Measurements from ENCODE around the gene LRRK2. TPM values are rescaled to one million over a fixed set of nuclear protein-coding genes. Genes with fewer than 3 reads are reported as not detected.

The LRRK2 gene
- 0.33 TPM in 1 of 2 replicates, not detected in the other for total RNA-seq (2014; rRNA removed)
- Bru-seq, nascent RNA = percentile 25 among the genes with signal in this experiment
- BruChase-seq, experiment 1, labeled RNA remaining after a 6-hour chase = percentile 22 among the genes with signal in this experiment
- percentile 31 among the genes with signal in this experiment for BruChase-seq, experiment 2, labeled RNA remaining after a 2-hour chase
- long read RNA-seq, partial matches to known transcripts = 1 of 1 reads
- long read RNA-seq, other reads (novel, unspliced or antisense) = 0 of 1 reads

GRCh38 chr12:40224439-40225291 lies at the start of gene LRRK2:
Gene LRRK2, plus strand, starts transcription at chr12:40224997. Its CDS starts 135 bp downstream, at chr12:40225132.
- no peak within 1 kb of the TSS for H3K27ac ChIP-seq (ENCODE audit: low read length)
- H3K27me3 ChIP-seq (ENCODE audit: low read length) = peaks cover 13% of the 10 kb centered on the region

GRCh38 chr12:40175045-40175444 lies 49.8 kb upstream of the LRRK2 start:
- CTCF ChIA-PET = no interaction called here
- no peak for ATAC-seq

More at GRCh38 chr12:40224439-40225291, at the start of gene LRRK2:
- ATAC-seq (peak; percentile 65), DNase-seq (no peak)
- peak within 1 kb of the TSS; percentile 58 for H3K4me3 ChIP-seq (ENCODE audit: low read length)
- H3K4me1 ChIP-seq (ENCODE audit: insufficient read depth, low read length) = no peaks in the 10 kb centered on the region
- no peaks in the 10 kb centered on the region for H3K9me2 ChIP-seq (replicated peaks; ENCODE audit: low read length)
- no peaks in the 10 kb centered on the region for H3K79me2 ChIP-seq (ENCODE audit: low read length)
- H3F3A ChIP-seq (ENCODE audit: low read length, unreplicated experiment) = no peaks in the 10 kb centered on the region
- ChIA-PET POLR2A (ENCODE audit: unreplicated experiment) (no interaction called here), CTCF (no interaction called here)
- intact Hi-C loops (cut with micrococcal nuclease) = no loop called here
- BruUV-seq (replicated peaks) = no TSS peak
- no peaks in the 10 kb centered on the region for H3K9me3 ChIP-seq (ENCODE audit: low read length)
- no peaks in the 10 kb centered on the region for H4K20me1 ChIP-seq (ENCODE audit: low read length)
- peak within 1 kb of the TSS; percentile 55; the same call in 1 of the 2 replicates for H2AFZ ChIP-seq (ENCODE audit: low read length)
- H3K9ac ChIP-seq (ENCODE audit: low read length) = peak within 1 kb of the TSS; percentile 15; the same call in 1 of the 2 replicates
- TF ChIP-seq EZH2phosphoT487 (IDR thresholded peaks at IDR 0.05; ENCODE audit: borderline replicate concordance, low read length) = no peak
- TF ChIP-seq CTCF (conservative IDR thresholded peaks at IDR 0.05; ENCODE audit: low read depth, low read length) = no peak
- TF ChIP-seq EZH2 (IDR thresholded peaks at IDR 0.05; ENCODE audit: low read length, unreplicated experiment) = no peak
- H3K36me3 ChIP-seq (ENCODE audit: low read depth, low read length) = no peaks in the 10 kb centered on the region
- H3K4me2 ChIP-seq (ENCODE audit: low read length) = peak within 1 kb of the TSS; percentile 65

More at GRCh38 chr12:40175045-40175444, 49.8 kb upstream of the LRRK2 start:
- intact Hi-C loops (cut with micrococcal nuclease) = no loop called here
- no peak overlapping the region for H3K27ac ChIP-seq (ENCODE audit: low read length)
- DNase-seq = no peak
- no peaks in the 10 kb centered on the region for H4K20me1 ChIP-seq (ENCODE audit: low read length)
- no peaks in the 10 kb centered on the region for H3K4me1 ChIP-seq (ENCODE audit: insufficient read depth, low read length)
- H3K9me3 ChIP-seq (ENCODE audit: low read length) = no peaks in the 10 kb centered on the region
- no peaks in the 10 kb centered on the region for H3F3A ChIP-seq (ENCODE audit: low read length, unreplicated experiment)
- H3K36me3 ChIP-seq (ENCODE audit: low read depth, low read length) = no peaks in the 10 kb centered on the region
- no TSS peak for BruUV-seq (replicated peaks)
- H3K79me2 ChIP-seq (ENCODE audit: low read length) = no peaks in the 10 kb centered on the region
- H3K27me3 ChIP-seq (ENCODE audit: low read length) = peaks cover 5% of the 10 kb centered on the region; the same call in 1 of the 2 replicates
- no peak overlapping the region for H3K4me3 ChIP-seq (ENCODE audit: low read length)
- TF ChIP-seq EZH2phosphoT487 (IDR thresholded peaks at IDR 0.05; ENCODE audit: borderline replicate concordance, low read length) = no peak
- no peak for TF ChIP-seq CTCF (conservative IDR thresholded peaks at IDR 0.05; ENCODE audit: low read depth, low read length)
- no peak for TF ChIP-seq EZH2 (IDR thresholded peaks at IDR 0.05; ENCODE audit: low read length, unreplicated experiment)
- no peak overlapping the region for H3K9ac ChIP-seq (ENCODE audit: low read length)
- no peaks in the 10 kb centered on the region for H3K9me2 ChIP-seq (replicated peaks; ENCODE audit: low read length)
- no peak overlapping the region for H3K4me2 ChIP-seq (ENCODE audit: low read length)
- POLR2A ChIA-PET (ENCODE audit: unreplicated experiment) = no interaction called here
- no peak overlapping the region for H2AFZ ChIP-seq (ENCODE audit: low read length)
